Measurements from ENCODE around the gene KLHDC7A.
"Not testable (repeated sequence)": the region's sequence is repeated elsewhere in the genome, so short reads cannot be mapped to it uniquely, and the experiment has no call there.

KLHDC7A gene

DNA sequence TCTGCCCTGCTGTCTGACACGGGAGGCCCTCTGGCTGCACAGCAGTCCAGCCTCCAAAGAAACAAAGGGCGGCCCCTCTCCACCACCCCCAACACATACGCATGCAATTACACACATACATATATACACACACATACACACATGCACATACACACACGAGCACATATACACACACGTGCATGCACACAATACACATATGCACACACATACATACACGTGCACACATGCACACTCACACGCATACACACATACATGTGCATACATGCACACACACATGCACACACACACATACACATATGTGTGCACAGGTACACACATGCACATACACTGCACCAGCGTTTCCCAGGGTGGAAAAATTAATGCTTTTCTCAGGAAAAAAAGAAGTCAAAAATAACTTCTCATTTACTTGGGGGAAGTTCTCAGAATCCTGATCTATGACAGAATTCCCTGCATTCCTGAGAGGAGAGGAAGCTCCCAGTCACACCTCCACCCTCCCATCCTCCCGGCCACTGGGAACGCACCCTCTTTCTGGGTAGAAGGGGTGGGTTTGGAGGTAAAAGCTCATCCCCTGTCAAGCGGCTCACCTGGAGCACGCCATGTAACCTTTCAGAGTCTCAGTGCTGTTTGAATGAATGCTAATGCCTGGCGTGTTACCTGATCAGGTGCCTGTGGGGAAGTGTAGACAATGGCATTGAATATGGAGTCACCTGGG lies 33.1 kb upstream of the KLHDC7A start:
- H3K4me3 ChIP-seq (ENCODE audit: low read depth, low read length): no peak overlapping the region
- no peak for DNase-seq (ENCODE audit: low read depth)
- TF ChIP-seq CTCF (IDR thresholded peaks at IDR 0.05; ENCODE audit: insufficient read depth, low read depth, low read length, missing control alignments): no peak

GRCh38 chr1:18448889-18449288 lies 31.8 kb upstream of the KLHDC7A start:
- no peak for TF ChIP-seq CTCF (IDR thresholded peaks at IDR 0.05; ENCODE audit: insufficient read depth, low read depth, low read length, missing control alignments)
- no peak for DNase-seq (ENCODE audit: low read depth)

DNA sequence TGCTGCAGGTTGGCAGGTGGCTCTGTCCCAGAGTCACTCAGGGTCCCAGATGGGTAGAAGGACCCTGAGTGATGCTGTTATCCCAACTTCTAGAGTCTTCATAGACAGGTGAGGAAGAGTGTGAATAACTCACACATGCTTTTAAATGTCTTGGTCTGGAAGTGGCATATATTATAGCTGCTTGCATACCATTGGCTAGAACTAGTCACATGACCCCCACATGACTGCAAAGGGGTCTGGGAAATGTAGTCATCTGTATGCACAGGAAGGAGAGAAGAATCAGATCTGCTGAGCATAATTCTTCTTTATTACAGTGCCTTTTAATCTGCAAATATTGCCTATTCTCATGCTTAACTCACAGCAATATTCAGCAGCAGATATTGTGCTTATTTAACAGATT lies 28.2 kb upstream of the KLHDC7A start:
- TF ChIP-seq CTCF (IDR thresholded peaks at IDR 0.05; ENCODE audit: insufficient read depth, low read depth, low read length, missing control alignments): no peak
- DNase-seq (ENCODE audit: low read depth): peak; percentile 54
- no peak overlapping the region for H3K4me3 ChIP-seq (ENCODE audit: low read depth, low read length)

More at GRCh38 chr1:18448889-18449288, 31.8 kb upstream of the KLHDC7A start:
- no peak overlapping the region for H3K4me3 ChIP-seq (ENCODE audit: low read depth, low read length)

GRCh38 chr1:18458133-18459092 lies 22.3 kb upstream of the KLHDC7A start:
- TF ChIP-seq CTCF (IDR thresholded peaks at IDR 0.05; ENCODE audit: insufficient read depth, low read depth, low read length, missing control alignments): no peak
- DNase-seq (ENCODE audit: low read depth): no peak

GRCh38 chr1:18461656-18462055 lies 19.1 kb upstream of the KLHDC7A start:
- H3K4me3 ChIP-seq (ENCODE audit: low read depth, low read length): no peak overlapping the region
- TF ChIP-seq CTCF (IDR thresholded peaks at IDR 0.05; ENCODE audit: insufficient read depth, low read depth, low read length, missing control alignments): no peak
- no peak for DNase-seq (ENCODE audit: low read depth)

More at GRCh38 chr1:18458133-18459092, 22.3 kb upstream of the KLHDC7A start:
- no peak overlapping the region for H3K4me3 ChIP-seq (ENCODE audit: low read depth, low read length)

GRCh38 chr1:18462517-18462916 lies 18.2 kb upstream of the KLHDC7A start:
- not testable (repeated sequence) for DNase-seq (ENCODE audit: low read depth); H3K4me3 ChIP-seq (ENCODE audit: low read depth, low read length)

GRCh38 chr1:18463063-18463462 lies 17.7 kb upstream of the KLHDC7A start:
- H3K4me3 ChIP-seq (ENCODE audit: low read depth, low read length): no peak overlapping the region
- no peak for TF ChIP-seq CTCF (IDR thresholded peaks at IDR 0.05; ENCODE audit: insufficient read depth, low read depth, low read length, missing control alignments)
- DNase-seq (ENCODE audit: low read depth): no peak

Measured in GM12865 (cell line).